ENCODE measurements around the gene PITPNC1. TPM values are rescaled to one million over a fixed set of nuclear protein-coding genes. Genes with fewer than 3 reads are reported as not detected.

PITPNC1 gene
- total and polyA plus RNA-seq, 2 of the 13 experiments (the other 11 are each of a cell fraction or from before 2014, with no cell fraction given) = 4.1 to 5.7 TPM

- TF ChIP-seq ZBTB34 (CRISPR knock-in tag; IDR thresholded peaks at IDR 0.05) (no peak), HMGXB3 (CRISPR knock-in tag; IDR thresholded peaks at IDR 0.05; ENCODE audit: borderline replicate concordance) (no peak)
These were observed 41.7 kb upstream of the PITPNC1 start (continued) for GRCh38 chr17:67335245-67335835.

- in situ Hi-C loops (cut with HindIII; ENCODE audit: extremely low pct_ligation_motif_present, low pct_unique_long_range_greater_than_20kb) (no loop called here), intact Hi-C loops (cut with micrococcal nuclease; ENCODE audit: unreplicated experiment) (loop anchor here (10.0 kb wide), 1 partner anchor 62 kb away; no protein-coding TSS in a partner anchor)
- Histone ChIP-seq H4K20me1 (ENCODE audit: insufficient read depth, low read length) (no peaks in the 10 kb centered on the region), H3K4me2 (ENCODE audit: low read depth, low read length) (no peak overlapping the region), H3K27me3 (ENCODE audit: control insufficient read depth in 1 of 2, insufficient read depth in 2 of 2, low read length in 2 of 2) (no peaks in the 10 kb centered on the region), H3K9ac (ENCODE audit: insufficient read depth, low read depth, low read length) (no peak overlapping the region), H3K9me3 (ENCODE audit: low read length) (no peaks in the 10 kb centered on the region), H3K79me2 (ENCODE audit: insufficient read depth, low read length) (no peaks in the 10 kb centered on the region), H3K27ac (ENCODE audit: extremely low read length, insufficient read depth, low read length) (no peak overlapping the region), H2AFZ (ENCODE audit: low read length) (no peak overlapping the region), H3K4me3 (replicated peaks in 1 of 3; ENCODE audit: insufficient read depth in 1 of 3, low read depth in 2 of 3, low read length in 3 of 3) (no peak overlapping the region), H3K36me3 (replicated peaks in 1 of 2; ENCODE audit: control insufficient read depth in 1 of 2, insufficient read depth in 2 of 2, low read length in 2 of 2) (peaks cover 4 to 6% of the 10 kb centered on the region in 2 experiments; a peak in 4 of 5 replicates), H3K4me1 (ENCODE audit: insufficient read depth, low read length) (peaks cover 45% of the 10 kb centered on the region)
- CTCF ChIA-PET (ENCODE audit: low intra/inter-chr PET ratio, low total read pairs) = no interaction called here
- BruUV-seq (replicated peaks) = TSS peak; percentile 24
- POLR2A ChIA-PET = no interaction called here
- no peak for FAIRE-seq
- DNase-seq (ENCODE audit: low spot score) = peak; percentile 34
- 55% methylated on average over 12 of the region's 12 CpGs for WGBS (ENCODE audit: low lambda C conversion rate)
- ATAC-seq = peak; percentile 12
- TF ChIP-seq POGZ (CRISPR knock-in tag; IDR thresholded peaks at IDR 0.05) = peak; percentile 42; the same call in 1 of the 2 replicates
- 0 out of 2 replicates have a peak, but pooled peaks have one; percentile 29 for TF ChIP-seq NCOR1 (IDR thresholded peaks at IDR 0.05; ENCODE audit: borderline replicate concordance, low read length)
- peak; percentile 83 for TF ChIP-seq HNF4G (IDR thresholded peaks at IDR 0.05; ENCODE audit: borderline replicate concordance, low read depth, low read length)
- TF ChIP-seq HNF4G (CRISPR knock-in tag; IDR thresholded peaks at IDR 0.05; ENCODE audit: borderline replicate concordance, low read depth) = 0 out of 2 replicates have a peak, but pooled peaks have one; percentile 68
- peak; percentile 28; the same call in 1 of the 2 replicates for TF ChIP-seq MXD4 (CRISPR knock-in tag; IDR thresholded peaks at IDR 0.05)
- TF ChIP-seq CEBPB (IDR thresholded peaks at IDR 0.05; ENCODE audit: borderline replicate concordance, low read depth, low read length) = peak; percentile 67; the same call in 1 of the 2 replicates
- 0 out of 2 replicates have a peak, but pooled peaks have one; percentile 14 for TF ChIP-seq PITX1 (CRISPR knock-in tag; IDR thresholded peaks at IDR 0.05)
- TF ChIP-seq ZNF678 (CRISPR knock-in tag; IDR thresholded peaks at IDR 0.05) = no peak
- TF ChIP-seq KLF16 (CRISPR knock-in tag; IDR thresholded peaks at IDR 0.05) = 0 out of 4 replicates have a peak, but pooled peaks of 1 of the 2 experiments have one; percentile 15
- no peak for TF ChIP-seq ARID4A (CRISPR knock-in tag; IDR thresholded peaks at IDR 0.05; ENCODE audit: borderline replicate concordance)
These were observed 40.2 kb upstream of the PITPNC1 start for GRCh38 chr17:67336859-67337258.
